HG02642 (cell line): Measurements from ENCODE around the gene BCAP31.
A peak's percentile ranks its signal among the peaks of the same experiment; 100 is the strongest.
"Not testable (repeated sequence)": the region's sequence is repeated elsewhere in the genome, so short reads cannot be mapped to it uniquely, and the experiment has no call there.

ENCODE experiments used
- ATAC-seq: cut with Tn5 transposase; IDR thresholded peaks from one replicate; pipeline ENCODE4 v1.9.1; 2021; ENCODE audit warnings: mild to moderate bottlenecking; ENCODE audit not compliant: unreplicated experiment, poor library complexity

Gene BCAP31

DNA sequence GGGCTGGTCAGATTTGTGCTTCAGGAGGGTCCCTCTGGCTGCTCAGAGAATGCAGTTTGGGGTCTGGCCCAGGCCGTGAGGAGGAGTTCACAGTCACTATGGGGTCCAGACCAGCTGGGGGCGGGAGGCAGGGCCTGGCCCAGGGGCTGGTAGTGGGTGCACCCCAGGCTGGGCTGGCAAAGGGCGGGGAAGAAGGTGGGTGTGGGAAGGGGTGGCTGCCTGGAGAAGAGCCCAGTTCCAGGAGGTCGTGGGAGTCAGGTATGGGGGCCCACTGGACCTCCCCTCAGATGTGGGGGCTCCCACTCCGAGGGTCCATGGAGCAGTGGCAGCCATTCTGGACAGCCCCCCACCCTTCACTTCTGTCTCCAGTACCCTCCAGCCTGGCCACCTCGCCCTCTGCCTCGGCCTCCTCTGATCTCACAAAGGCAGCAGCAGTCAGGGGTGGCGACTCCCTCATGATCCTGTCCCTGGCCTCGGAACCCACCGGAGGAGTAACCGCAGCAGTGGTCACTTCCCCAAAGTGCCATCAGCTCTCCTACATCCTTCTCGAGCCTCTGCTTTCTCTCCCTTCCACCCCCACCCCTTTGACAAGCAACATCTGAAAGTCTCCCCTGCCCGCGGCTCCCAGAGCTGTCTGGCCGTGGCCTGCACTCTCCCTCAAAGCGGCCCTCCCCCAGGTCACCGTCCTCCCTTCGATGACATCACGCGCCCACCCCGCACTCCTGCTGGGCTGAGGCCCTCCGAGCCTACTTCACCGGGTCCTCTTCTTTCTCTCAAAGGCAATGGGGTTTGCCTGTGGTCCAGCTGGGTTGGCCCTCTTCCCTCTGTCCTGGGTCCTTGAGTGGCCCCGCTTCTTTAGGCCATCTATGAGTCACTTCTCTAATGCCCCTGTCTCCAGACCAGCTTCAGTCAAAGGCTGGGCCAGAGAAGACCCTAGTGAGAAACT lies 38.2 kb downstream of the BCAP31 start:
- no peak for ATAC-seq

DNA sequence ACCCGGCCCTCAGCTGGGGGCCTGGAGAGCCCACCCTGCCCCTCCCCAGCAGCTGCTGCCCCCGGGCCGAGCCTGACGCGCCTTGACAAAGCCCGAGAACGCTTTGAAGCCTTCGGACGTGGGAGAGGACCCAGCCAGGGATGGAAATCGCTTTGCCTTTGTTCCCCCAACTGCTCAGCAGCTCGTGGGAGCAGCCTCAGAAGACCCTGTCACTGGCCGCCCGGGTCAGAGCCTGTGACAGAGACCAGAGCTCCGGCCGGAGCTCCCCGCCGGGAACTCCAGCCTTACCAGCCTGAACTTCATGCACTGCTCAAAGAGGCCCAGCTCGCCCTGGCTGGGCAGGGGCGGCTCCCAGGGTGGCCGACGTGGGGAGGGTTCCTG lies 39.0 kb downstream of the BCAP31 start:
- ATAC-seq = no peak

GRCh38 chrX:153684467-153685155 lies 39.6 kb downstream of the BCAP31 start:
- ATAC-seq = no peak

DNA sequence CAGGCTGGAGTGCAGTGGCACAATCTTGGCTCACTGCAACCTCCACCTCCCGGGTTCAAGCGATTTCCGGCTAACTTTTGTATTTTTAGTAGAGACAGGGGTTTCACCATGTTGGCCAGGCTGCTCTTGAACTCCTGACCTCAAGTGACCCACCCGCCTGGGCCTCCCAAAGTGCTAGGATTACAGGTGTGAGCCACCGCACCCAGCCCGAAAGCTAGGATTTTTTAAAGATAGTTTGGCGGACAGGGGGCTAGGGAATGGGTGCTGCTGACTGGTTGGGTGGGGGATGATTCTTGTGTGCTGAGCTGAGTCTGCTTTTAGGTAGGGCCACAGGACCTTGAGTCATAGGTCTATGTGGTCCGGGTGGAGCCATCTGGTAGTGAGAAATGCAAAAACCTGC lies 40.7 kb downstream of the BCAP31 start:
- ATAC-seq = not testable (repeated sequence)

DNA sequence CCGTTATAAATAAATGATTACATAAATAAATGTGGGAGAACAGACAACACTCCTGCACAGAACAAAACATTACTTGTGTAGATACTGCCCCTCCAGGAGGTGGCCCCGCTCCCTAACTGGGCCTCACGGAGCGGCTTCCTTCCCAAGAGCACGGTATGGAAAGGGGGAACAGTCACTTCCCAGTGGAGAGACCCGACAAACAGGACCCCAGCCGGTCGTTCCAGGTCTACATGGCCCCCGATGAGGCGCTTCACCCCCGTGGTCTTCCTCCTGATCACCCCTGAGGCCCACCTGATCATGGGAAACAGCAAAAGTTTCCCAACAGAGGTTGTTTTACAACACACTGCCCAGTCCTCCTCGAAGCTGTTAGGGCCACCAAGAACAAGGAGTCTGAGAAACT lies 43.0 kb downstream of the BCAP31 start:
- ATAC-seq = no peak

DNA sequence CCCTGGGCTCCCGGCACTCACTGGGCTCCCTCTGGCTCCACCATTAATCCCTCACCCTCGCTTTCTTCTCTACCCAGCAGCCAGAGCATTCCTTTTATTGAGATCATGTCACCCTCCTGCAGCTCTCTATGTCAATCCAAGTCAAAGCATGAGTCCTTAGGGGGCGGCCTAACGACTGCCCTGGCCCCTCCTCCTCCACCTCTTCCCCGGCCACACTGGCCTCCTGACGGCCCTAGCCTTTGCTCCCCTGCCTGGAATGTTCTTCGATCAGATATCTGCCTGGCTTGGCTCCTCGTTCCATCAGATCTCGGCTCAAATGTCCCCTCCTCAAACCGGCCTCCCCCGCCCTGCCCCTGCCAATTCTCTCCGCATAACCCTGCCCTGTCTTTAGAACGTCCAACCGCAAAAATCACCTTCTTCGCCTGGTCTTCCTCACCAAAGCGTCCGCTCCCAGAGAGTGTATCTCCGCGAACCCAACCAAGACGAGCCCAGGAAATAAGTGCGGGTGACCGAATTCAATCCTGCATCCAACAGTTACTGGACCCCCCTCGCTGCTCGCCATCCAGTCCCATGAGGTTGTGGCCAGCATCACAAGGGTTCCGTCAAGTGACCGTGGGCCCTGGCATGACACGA lies 49.9 kb downstream of the BCAP31 start:
- no peak for ATAC-seq

GRCh38 chrX:153673428-153674218 lies 50.6 kb downstream of the BCAP31 start, which contains the start of gene PNCK:
PNCK (minus strand) TSS chrX:153673813; CDS start chrX:153673076, 737 bp downstream.
- no peak for ATAC-seq

- ATAC-seq = no peak
Observed at GRCh38 chrX:153672531-153673427, 51.4 kb downstream of the BCAP31 start.

DNA sequence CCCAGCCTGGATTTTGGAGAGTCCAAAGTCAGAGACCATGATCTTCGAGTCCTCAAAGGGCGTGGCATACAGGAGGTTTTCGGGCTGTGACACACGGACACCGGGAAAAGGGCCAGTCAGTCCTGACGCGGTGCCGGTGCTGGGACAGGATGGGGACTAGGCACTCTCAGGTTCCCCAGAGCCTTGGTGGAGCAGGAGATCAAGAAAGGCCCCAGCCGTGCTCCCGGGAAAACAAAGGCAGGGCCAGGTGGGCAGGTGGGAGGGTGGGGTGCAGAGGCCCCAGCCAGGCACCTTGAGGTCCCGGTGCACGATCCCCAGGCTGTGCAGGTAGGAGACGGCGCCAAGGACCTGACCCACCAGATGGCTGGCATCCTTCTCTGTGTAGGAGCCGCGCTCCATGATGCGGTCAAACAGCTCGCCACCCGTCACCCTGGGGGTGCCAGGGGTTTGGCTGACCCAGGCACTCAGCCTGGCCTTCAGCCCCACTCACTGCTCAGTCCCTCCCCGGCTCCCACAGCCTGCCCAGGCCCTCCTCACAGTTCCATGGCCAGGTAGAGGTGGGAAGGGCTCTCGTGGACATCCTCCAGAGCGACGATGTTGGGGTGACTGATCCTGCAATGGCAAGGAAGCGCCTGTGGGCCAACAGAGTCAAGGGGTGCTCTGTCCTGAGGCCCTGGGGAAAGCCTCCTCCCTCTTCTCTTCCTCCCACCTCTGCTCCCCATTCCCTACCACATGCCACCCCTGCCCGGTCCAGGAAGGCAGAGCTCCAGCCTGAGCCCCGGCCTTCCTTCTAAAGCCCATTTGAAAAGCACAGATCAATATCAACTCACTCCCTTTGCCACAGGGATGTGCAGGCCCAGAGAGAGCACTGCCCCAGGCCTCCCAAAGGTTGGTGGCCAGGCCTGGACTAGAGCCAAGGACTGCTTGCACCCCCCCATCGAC lies 52.3 kb downstream of the BCAP31 start:
- ATAC-seq = no peak

DNA sequence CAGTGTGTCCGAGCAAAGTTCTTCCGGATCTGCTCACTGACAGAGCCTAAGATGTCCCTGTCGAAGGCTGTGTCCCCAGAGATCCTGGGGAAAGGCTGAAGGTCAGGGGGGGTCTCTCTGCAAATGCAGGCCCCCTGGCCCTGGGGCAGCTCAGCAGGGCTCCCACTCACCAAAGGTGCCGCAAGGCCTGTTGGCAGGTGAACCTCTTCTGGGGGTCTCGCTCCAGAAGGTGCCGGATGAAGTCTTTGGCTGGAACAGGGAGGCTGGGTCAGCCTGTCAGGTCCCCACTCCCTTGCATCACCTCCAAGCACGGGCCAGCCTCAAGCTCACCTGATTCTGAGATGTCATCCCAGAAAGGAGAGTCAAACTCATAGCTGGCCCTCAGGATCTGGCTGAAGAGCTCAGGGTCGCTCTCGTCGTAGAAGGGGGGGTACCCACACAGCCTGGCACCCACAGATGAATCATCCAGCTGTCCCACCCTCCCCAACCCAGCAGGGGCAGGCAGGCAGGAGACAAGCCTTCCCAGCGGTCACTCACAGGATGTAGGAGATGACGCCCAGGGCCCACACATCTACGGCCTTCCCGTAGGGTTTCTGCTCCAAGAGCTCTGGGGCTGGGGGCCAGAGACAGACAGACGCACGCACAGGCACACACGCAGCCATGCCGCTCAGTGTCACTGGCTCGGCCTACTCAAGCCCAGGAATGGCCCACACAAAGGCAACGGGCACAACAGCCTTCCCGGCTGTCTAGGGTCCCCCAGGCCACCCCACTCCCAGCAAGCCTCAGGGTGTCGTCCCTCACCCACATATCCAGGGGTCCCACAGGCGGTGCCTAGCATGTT lies 53.2 kb downstream of the BCAP31 start:
- ATAC-seq = no peak

DNA sequence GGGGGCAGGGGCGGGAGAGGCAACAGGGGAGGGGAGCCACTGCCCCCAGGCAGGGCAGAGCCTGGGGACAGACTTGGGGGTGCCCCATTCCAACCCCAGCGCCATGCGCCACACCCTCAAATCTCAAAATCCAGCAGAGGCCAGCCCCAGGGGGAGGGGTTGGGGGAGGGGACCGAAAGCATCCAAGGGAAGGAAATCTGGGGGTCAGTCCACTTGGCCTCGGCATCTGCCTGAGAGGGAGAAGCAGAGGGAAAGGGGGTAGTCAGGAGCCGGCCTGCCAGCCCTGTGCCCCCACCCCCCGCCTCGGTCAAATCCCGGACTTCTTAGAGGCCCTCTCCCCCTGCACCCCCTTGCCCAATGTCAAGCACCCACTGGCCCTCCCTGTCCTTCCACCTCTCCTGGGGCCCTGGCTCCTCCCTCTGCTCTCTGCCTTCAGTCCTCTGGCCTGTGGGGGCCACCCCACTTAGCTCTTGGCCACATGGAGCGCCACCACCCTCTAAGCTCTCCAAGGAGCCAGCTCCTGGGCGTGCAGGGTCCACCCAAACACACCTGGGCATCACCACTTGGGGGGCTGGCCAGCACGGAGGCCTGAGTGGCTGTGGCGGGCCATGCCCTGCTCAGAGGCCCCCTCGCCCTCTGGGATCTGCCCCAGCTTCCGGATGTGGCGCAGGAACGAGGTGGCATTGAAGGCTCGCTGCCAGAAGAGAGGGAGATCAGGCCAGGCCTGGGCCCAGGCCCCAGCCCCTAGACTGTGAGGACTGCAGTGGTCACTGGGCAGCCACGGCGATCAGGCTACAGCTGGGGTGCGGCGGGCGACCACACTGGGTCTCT lies 54.1 kb downstream of the BCAP31 start:
- ATAC-seq = no peak

DNA sequence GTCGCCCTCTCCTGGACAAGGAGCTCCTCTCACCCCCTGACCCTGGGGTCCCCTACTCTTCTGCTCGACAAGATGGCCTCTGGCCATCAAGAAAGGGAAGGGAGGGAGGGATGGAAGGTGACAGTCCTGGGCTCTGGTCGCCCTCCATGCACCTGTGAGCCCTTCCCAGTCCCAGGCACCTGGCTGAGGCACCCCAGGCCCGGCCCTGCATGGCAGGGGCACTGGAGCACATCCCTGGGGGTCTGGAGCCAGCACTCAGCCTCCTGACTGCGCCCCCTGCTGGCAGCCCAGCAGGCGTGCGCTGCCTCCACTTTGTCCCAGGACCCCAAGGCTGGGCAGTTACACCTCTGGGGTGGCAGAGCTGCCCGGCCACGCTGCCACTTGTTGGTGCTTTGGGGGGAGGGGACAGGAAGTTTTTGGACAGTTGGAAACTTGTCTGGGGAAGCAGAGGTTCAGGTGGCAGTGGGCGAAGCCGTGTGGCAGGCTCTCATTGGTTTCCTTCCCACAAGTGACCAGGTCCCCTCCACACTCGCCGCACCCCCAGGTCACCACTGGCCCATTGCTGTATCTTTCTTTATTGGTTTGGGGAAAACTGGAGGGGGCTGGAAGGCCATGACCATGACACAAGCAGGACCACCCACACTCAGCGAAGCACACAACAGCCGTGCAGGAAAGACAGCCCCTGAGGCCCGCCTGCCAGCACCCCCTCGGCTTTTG lies 54.9 kb downstream of the BCAP31 start:
- ATAC-seq = no peak

GRCh38 chrX:153668423-153669173 lies 55.6 kb downstream of the BCAP31 start:
- no peak for ATAC-seq

GRCh38 chrX:153667956-153668396 lies 56.2 kb downstream of the BCAP31 start:
- ATAC-seq = peak; percentile 56
